Mesenteric fat pad (tissue), 1 donor: Measurements from ENCODE around the gene GOLGA6C. TPM values are rescaled to one million over a fixed set of nuclear protein-coding genes. Genes with fewer than 3 reads are reported as not detected.
"Not testable (repeated sequence)": the region's sequence is repeated elsewhere in the genome, so short reads cannot be mapped to it uniquely, and the experiment has no call there.

ENCODE experiments used
- DNase-seq: peaks from one replicate; pipeline ENCODE4 v3.0.0-alpha.2; 2020; ENCODE audit warnings: low spot score
- total RNA-seq: library from RNA; stranded (reverse); fragmentation: NEBNext Ultra II Directional; extraction: Animal tissue kit (Norgen Biotek cat#: 25700); gene quantifications from one replicate; pipeline ENCODE4 v1.2.1, GENCODE V29; 2021
- donor health status: DM: yes; HTN: yes; CAD: no.

Gene GOLGA6C
- total RNA-seq, 1 donor from 2014 or later = not detected

DNA sequence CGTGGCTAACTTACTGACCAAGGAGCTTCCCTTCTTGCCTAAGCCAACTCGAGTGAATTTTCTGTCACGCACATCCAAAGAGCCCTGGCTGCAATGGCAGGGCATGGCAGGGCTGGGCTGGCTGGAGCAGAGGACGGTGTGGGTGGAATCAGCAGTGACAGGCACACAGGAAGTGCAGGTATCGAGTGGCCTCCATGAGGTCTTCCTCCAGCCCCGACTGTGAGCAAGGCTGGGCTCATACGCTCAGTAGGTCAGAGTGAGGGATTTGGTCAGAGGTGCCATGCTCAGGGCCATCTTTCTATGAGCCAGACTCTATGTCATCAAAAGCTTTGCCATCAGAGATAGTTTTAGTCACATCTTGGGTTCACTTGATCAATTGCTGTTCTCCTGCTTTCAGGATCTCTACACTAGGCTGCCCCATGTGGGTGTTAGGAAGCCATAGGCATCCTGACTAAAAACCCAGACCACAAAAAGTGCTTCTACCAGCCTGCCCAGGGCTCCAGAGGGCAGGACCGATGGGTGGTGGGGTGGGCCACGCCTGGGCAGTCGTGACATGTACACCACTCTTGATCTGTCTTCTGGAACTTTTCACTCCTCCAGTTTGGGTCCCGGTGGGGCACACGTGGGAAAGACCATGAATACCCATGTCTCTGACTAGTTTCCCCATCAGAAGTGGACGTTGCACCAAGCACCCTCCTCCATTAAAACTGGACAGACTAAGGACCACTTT is 55.1 kb downstream of the GOLGA6C start:
- no peak for DNase-seq

DNA sequence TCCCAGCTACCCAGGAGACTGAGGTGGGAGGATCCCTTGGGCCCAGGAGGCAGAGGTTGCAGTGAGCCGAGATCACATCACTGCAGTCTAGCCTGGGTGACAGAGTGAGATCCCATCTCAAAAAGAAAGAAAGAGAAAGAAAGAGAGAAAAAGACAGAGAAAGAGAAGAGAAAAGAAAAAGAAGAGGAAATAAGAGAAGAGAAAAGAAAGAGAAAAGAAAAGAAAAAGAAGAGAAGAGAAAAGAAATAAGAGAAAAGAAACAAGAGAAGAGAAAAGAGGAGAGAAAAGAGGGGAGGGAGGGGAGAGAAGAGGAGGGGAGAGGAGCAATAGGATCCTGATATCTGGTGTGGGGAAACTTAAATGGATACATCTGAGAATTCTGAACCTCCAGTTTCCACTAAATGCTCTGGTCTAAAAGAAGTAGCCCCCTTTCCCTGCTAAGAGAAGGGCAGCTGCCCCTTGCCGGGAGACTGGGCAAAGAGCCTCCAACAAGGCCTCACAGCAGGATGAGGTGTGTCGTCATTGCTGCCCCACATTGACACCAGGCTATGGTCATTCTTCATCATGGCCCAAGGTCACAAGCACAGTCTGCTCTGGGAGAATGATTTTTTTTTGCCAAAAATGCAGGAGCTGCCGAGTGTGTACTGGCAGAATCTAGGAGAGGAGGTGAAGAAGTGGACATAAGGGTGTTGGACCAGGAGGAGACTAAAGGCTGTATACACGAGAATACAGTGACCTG is 56.6 kb downstream of the GOLGA6C start:
- no peak for DNase-seq

DNA sequence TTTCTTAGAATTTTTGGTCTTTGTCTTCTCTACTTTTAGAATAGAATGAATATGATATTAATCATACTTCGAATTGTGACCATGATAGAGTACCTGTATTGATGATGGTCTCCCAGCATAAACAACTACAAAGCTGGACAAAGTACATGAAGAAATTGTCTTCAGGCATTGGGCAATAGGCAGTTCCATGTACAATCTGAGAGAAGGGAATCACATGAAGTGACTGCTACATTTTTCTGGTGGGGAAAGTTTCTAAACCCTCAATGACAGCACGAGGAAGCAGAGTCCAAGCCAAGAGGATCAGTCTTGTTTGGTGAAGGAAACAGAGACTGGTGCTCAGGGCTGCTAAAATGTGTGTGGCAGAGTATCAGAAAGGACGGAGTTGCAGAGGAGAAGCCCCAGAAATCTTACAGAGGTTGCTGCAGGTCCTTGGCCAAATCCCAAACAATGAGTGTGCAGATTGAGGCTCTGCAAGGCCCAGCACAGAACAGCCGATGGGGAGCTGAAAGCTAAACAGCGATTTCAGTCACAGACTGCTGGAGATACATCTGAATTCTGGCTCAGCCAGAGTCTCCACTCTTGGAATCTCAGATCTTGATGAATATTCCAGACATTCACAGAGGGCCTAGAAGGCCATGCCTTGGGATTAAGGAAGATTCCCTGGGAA is 61.2 kb downstream of the GOLGA6C start:
- not testable (repeated sequence) for DNase-seq

Other genes starting within 250 kb of the GOLGA6C start
- 11.5 TPM for gene PPCDC, start 234.7 kb upstream of the GOLGA6C start, total RNA-seq
- gene C15orf39, start 56.5 kb upstream of the GOLGA6C start, total RNA-seq = 31.7 TPM
- gene GOLGA6D, start 24.5 kb downstream of the GOLGA6C start, total RNA-seq = not detected
- gene COMMD4, start 77.7 kb downstream of the GOLGA6C start, total RNA-seq = 41.5 TPM
- 17.9 TPM for gene NEIL1, start 88.7 kb downstream of the GOLGA6C start, total RNA-seq
- 208 TPM for gene MAN2C1, start 110.3 kb downstream of the GOLGA6C start, total RNA-seq
- gene SIN3A, start 193.4 kb downstream of the GOLGA6C start, total RNA-seq = 41.9 TPM